ENCODE data around the gene GALNT7.

The GALNT7 gene

GRCh38 chr4:173230062-173230461 is 61.5 kb downstream of the GALNT7 start:
- TF ChIP-seq TAF1 (IDR thresholded peaks at IDR 0.05; ENCODE audit: borderline replicate concordance, insufficient read depth, low read length) (no peak), POLR2AphosphoS5 (IDR thresholded peaks at IDR 0.05; ENCODE audit: low read depth, low read length) (no peak), REST (IDR thresholded peaks at IDR 0.05; ENCODE audit: insufficient read depth in 1 of 2, low read depth in 2 of 2, low read length in 2 of 2) (no peak), FOXP2 (optimal IDR thresholded peaks at IDR 0.05; ENCODE audit: borderline replicate concordance, extremely low read depth, extremely low read length, insufficient read depth) (no peak), SIN3A (IDR thresholded peaks at IDR 0.05; ENCODE audit: borderline replicate concordance, insufficient read depth, low read length) (no peak)

DNA sequence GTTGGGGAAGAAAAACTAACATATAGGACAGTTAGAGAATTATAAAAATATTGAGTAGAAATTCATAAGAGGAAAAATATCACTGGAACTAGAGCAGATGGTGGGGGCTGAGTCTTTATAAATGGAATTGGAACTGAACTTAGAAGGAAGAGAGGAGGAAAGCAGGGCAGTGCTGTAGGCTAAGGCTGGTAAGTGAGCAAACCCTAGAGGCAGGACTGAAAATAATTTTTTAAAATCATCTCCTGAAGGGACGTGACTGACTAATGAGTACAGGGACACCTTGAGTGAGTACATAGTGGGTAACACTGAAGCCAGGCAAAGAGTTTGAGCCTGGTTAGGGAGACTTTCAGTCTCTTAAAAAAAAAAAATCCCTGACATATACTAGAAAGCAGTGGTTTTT is 63.3 kb downstream of the GALNT7 start:
- TF ChIP-seq SIN3A (IDR thresholded peaks at IDR 0.05; ENCODE audit: borderline replicate concordance, insufficient read depth, low read length), result no peak

- TF ChIP-seq FOXP2 (optimal IDR thresholded peaks at IDR 0.05; ENCODE audit: borderline replicate concordance, extremely low read depth, extremely low read length, insufficient read depth) (no peak), REST (IDR thresholded peaks at IDR 0.05; ENCODE audit: insufficient read depth in 1 of 2, low read depth in 2 of 2, low read length in 2 of 2) (no peak), TAF1 (IDR thresholded peaks at IDR 0.05; ENCODE audit: borderline replicate concordance, insufficient read depth, low read length) (no peak), POLR2AphosphoS5 (IDR thresholded peaks at IDR 0.05; ENCODE audit: low read depth, low read length) (no peak)
These were observed 65.2 kb downstream of the GALNT7 start for GRCh38 chr4:173233857-173234256.

DNA sequence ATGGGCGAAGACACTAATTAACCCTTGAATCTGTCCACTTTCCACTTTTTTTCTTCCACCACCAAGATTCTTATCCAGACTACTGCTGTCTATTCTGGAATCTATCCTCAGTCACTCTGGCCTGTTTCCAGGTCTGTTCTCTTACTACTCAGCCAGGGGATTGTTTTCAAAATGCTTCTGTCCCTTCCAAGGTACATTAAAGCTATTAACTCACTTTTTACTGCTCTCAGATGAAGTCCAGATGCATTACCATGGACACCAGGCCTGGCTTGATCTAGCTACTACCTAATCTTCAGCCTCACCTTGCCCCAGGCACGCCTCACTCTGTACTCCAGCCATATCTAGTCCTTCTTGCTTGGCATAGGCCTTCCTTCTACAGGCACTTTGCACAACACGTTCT is 66.4 kb downstream of the GALNT7 start:
- no peak for TF ChIP-seq TAF1 (IDR thresholded peaks at IDR 0.05; ENCODE audit: borderline replicate concordance, insufficient read depth, low read length)
- TF ChIP-seq REST (IDR thresholded peaks at IDR 0.05; ENCODE audit: insufficient read depth in 1 of 2, low read depth in 2 of 2, low read length in 2 of 2), result no peak
- TF ChIP-seq POLR2AphosphoS5 (IDR thresholded peaks at IDR 0.05; ENCODE audit: low read depth, low read length), result no peak
- no peak for TF ChIP-seq SIN3A (IDR thresholded peaks at IDR 0.05; ENCODE audit: borderline replicate concordance, insufficient read depth, low read length)
- TF ChIP-seq FOXP2 (optimal IDR thresholded peaks at IDR 0.05; ENCODE audit: borderline replicate concordance, extremely low read depth, extremely low read length, insufficient read depth), result no peak

- no peak for TF ChIP-seq TAF1 (IDR thresholded peaks at IDR 0.05; ENCODE audit: borderline replicate concordance, insufficient read depth, low read length)
- TF ChIP-seq FOXP2 (optimal IDR thresholded peaks at IDR 0.05; ENCODE audit: borderline replicate concordance, extremely low read depth, extremely low read length, insufficient read depth), result no peak
- no peak for TF ChIP-seq REST (IDR thresholded peaks at IDR 0.05; ENCODE audit: insufficient read depth in 1 of 2, low read depth in 2 of 2, low read length in 2 of 2)
- no peak for TF ChIP-seq POLR2AphosphoS5 (IDR thresholded peaks at IDR 0.05; ENCODE audit: low read depth, low read length)
- no peak for TF ChIP-seq SIN3A (IDR thresholded peaks at IDR 0.05; ENCODE audit: borderline replicate concordance, insufficient read depth, low read length)
These were observed 67.7 kb downstream of the GALNT7 start for GRCh38 chr4:173236301-173236700.

All from PFSK-1 (cell line).